PC-9 (cell line): ENCODE measurements around the gene MAPKAPK2. TPM values are rescaled to one million over a fixed set of nuclear protein-coding genes. Genes with fewer than 3 reads are reported as not detected.

Source experiments
- BruUV-seq: library from RNA; stranded (reverse); fragments of 400-500 nt; replicated peaks from 2 replicates; lab custom pipeline; 2021; lab: Mats Ljungman, UMichigan
- CTCF ChIA-PET: fragments of 300-600 bp; sonication (Branson Sonifier 250); formaldehyde crosslinking; loops from one replicate; lab custom pipeline; 2022; ENCODE audit warnings: antibody characterized with exemption; lab: Charles Lee
- POLR2A ChIA-PET: fragments of 300-600 bp; sonication (Branson Sonifier 250); formaldehyde crosslinking; loops from one replicate; lab custom pipeline; 2022; ENCODE audit warnings: antibody characterized with exemption; ENCODE audit not compliant: unreplicated experiment; lab: Charles Lee
- DNase-seq, 2 experiments: peaks; one replicate each; pipeline versions ENCODE4 v3.0.0 to v3.0.0-alpha.2; 2015 to 2022; ENCODE audit warnings: mixed read lengths in 1 of 2
- H2AFZ ChIP-seq: fragments of 200-600 bp; sonication (generic); 2 replicates; pipeline ENCODE4 v1.8.1; 2017; ENCODE audit warnings: antibody characterized with exemption
- H3F3A ChIP-seq: fragments of 200-600 bp; sonication (generic); 2 replicates; pipeline ENCODE4 v1.8.1; 2017; ENCODE audit warnings: antibody characterized with exemption, mild to moderate bottlenecking, low read depth; ENCODE audit not compliant: insufficient read depth
- H3K27ac ChIP-seq: fragments of 200-600 bp; sonication (generic); 2 replicates; pipeline ENCODE4 v1.6.1; 2016; ENCODE audit warnings: mixed run types
- H3K27me3 ChIP-seq: fragments of 200-600 bp; sonication (generic); 2 replicates; pipeline ENCODE4 v1.6.1; 2016; ENCODE audit warnings: low read depth, mixed run types; ENCODE audit not compliant: insufficient read depth
- H3K36me3 ChIP-seq: fragments of 200-600 bp; sonication (generic); 2 replicates; pipeline ENCODE4 v1.6.1; 2016; ENCODE audit warnings: low read depth, mixed run types
- H3K4me1 ChIP-seq: fragments of 200-600 bp; sonication (generic); replicated peaks from 2 replicates; pipeline ENCODE4 v1.6.1; 2016; ENCODE audit warnings: mixed run types; ENCODE audit not compliant: insufficient read depth
- H3K4me2 ChIP-seq: fragments of 200-600 bp; sonication (generic); 2 replicates; pipeline ENCODE4 v1.6.1; 2017; ENCODE audit warnings: mixed run types
- H3K4me3 ChIP-seq: fragments of 200-600 bp; sonication (generic); 2 replicates; pipeline ENCODE4 v1.6.1; 2016; ENCODE audit warnings: mixed run types
- H3K79me2 ChIP-seq: fragments of 200-600 bp; sonication (generic); 2 replicates; pipeline ENCODE4 v1.6.1; 2017; ENCODE audit warnings: low read depth, mixed run types
- H3K9me2 ChIP-seq: fragments of 200-600 bp; sonication (generic); 2 replicates; pipeline ENCODE4 v1.8.1; 2017; ENCODE audit warnings: mild to moderate bottlenecking; ENCODE audit not compliant: insufficient read depth
- H3K9me3 ChIP-seq: fragments of 200-600 bp; sonication (generic); 2 replicates; pipeline ENCODE4 v1.8.1; 2016; ENCODE audit warnings: low read depth; ENCODE audit not compliant: insufficient read depth
- H4K20me1 ChIP-seq: fragments of 200-600 bp; sonication (generic); 2 replicates; pipeline ENCODE4 v1.8.1; 2017; ENCODE audit not compliant: insufficient read depth
- CTCF ChIP-seq: fragments of 200-600 bp; sonication (generic); conservative IDR thresholded peaks from 2 replicates; pipeline ENCODE4 v1.6.1; 2017; ENCODE audit warnings: mixed run types, antibody characterized with exemption, mild to moderate bottlenecking, moderate library complexity
- EZH2 ChIP-seq: fragments of 200-600 bp; sonication (generic); IDR thresholded peaks from 2 replicates; pipeline ENCODE4 v1.8.0; 2017; ENCODE audit warnings: antibody characterized with exemption, low read depth
- intact Hi-C: fragments of 100-400 bp; cut with micrococcal nuclease; formaldehyde crosslinking; loops from one replicate; pipeline ENCODE4 v1.10.0; 2022; ENCODE audit not compliant: unreplicated experiment
- total RNA-seq: library from RNA; stranded (reverse); gene quantifications from 2 replicates; pipeline ENCODE4 v1.2.3, GENCODE V29; 2021

The MAPKAPK2 gene
- total RNA-seq, 1 experiment from 2014 or later = 62.6 TPM

DNA sequence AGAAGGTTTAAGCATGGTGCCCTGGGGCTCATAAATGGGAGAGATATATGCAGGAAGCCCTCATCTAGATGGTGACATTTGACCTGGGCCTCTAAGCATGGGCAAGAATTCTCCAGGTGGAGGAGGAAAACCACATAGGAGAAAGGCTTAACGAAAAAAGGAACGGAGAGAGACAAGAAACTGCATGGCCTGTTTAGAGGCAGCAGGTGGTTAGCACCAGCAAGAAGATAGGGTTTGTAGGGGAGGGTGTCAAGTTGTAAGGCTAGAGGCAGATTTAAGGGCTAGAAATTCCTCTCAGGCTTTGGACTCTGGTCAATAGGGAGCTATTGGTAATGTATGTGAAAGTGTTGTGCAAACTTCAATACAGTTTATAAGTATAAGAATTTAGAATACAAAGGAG, 8.2 kb upstream of the MAPKAPK2 start:
- Histone ChIP-seq H3K4me3 (no peak overlapping the region), H2AFZ (no peak overlapping the region), H3F3A (peaks cover 9% of the 10 kb centered on the region; the same call in 1 of the 2 replicates), H3K9me3 (no peaks in the 10 kb centered on the region), H4K20me1 (no peaks in the 10 kb centered on the region), H3K36me3 (no peaks in the 10 kb centered on the region), H3K4me1 (peaks cover 17% of the 10 kb centered on the region), H3K27ac (no peak overlapping the region), H3K79me2 (no peaks in the 10 kb centered on the region), H3K27me3 (no peaks in the 10 kb centered on the region), H3K4me2 (no peak overlapping the region), H3K9me2 (no peaks in the 10 kb centered on the region)
- ChIA-PET CTCF (no interaction called here), POLR2A (no interaction called here)
- BruUV-seq = no TSS peak
- TF ChIP-seq EZH2 (no peak), CTCF (no peak)
- DNase-seq = no peak
- intact Hi-C loops = no loop called here

DNA sequence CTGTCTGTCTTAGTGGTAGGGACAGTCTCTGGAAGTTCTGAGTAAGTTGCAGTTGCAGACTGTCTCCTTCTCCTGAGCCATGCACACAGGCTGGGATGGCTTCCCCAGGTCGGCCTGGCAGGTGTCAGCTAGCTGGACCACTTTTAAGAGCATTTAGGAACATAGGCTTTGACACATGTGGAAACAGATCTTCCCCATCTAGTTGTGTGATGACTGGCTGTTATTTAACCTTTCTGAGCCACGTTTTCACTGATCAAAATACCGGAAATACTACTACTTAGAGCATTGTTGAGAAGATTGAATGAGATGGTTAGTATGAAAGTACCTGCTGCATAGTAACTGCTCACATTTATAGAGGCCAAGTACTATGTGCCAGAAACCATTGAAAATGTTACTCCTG, 6.2 kb upstream of the MAPKAPK2 start:
- Histone ChIP-seq H3K9me2 (no peaks in the 10 kb centered on the region), H4K20me1 (no peaks in the 10 kb centered on the region), H3K9me3 (no peaks in the 10 kb centered on the region), H3K79me2 (no peaks in the 10 kb centered on the region), H3K4me1 (peaks cover 17% of the 10 kb centered on the region), H3K27me3 (no peaks in the 10 kb centered on the region), H3K4me3 (no peak overlapping the region), H3K27ac (no peak overlapping the region), H2AFZ (no peak overlapping the region), H3F3A (peaks cover 9% of the 10 kb centered on the region; the same call in 1 of the 2 replicates), H3K4me2 (no peak overlapping the region), H3K36me3 (no peaks in the 10 kb centered on the region)
- no peak for DNase-seq
- BruUV-seq = no TSS peak
- CTCF ChIA-PET = no interaction called here
- no peak for TF ChIP-seq CTCF
- TF ChIP-seq EZH2 = no peak
- POLR2A ChIA-PET = no interaction called here
- intact Hi-C loops = no loop called here

DNA sequence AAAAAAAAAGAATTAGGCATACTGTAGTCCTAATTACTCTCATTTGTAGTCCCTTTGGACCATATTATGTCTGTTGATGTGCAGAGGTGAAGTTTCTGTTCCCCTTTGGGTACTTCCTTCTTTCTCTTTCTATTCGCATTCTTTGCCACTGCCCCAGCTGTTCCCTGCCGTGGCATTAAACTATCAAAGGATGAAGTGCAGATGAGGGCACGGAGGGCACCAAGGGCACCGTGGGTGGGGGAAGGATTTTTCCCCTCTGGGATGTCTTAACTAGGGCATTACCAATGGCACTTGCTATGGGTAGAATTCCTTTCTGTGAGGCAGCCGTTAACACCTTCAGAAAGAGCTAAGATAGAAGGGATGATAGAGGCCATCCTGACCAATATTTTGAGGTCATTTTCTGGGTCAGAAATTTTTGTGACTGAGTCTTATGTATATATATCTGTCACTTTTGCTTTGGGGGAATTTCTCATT, 4.9 kb upstream of the MAPKAPK2 start:
- no peak for DNase-seq
- H3F3A ChIP-seq = peaks cover under 1% of the 10 kb centered on the region; the same call in 1 of the 2 replicates
- H3K4me1 ChIP-seq = peaks cover 14% of the 10 kb centered on the region
- ChIA-PET CTCF (no interaction called here), POLR2A (no interaction called here)
- no peaks in the 10 kb centered on the region for H3K9me3 ChIP-seq
- TF ChIP-seq CTCF = no peak
- TF ChIP-seq EZH2 = no peak
- H3K27me3 ChIP-seq = no peaks in the 10 kb centered on the region
- H3K79me2 ChIP-seq = no peaks in the 10 kb centered on the region
- H3K9me2 ChIP-seq = no peaks in the 10 kb centered on the region
- no peak overlapping the region for H2AFZ ChIP-seq
- H3K36me3 ChIP-seq = no peaks in the 10 kb centered on the region
- intact Hi-C loops = no loop called here
- H4K20me1 ChIP-seq = no peaks in the 10 kb centered on the region
- no peak overlapping the region for H3K27ac ChIP-seq
- BruUV-seq = no TSS peak
- no peak overlapping the region for H3K4me3 ChIP-seq
- H3K4me2 ChIP-seq = no peak overlapping the region
